Esophagus squamous epithelium (tissue), 4 donors: ENCODE measurements around the gene NHSL2.

Experiments
- CTCF ChIP-seq, 6 experiments: fragments of 450-650 bp in 4 of 6; fragments of 200-600 bp in 2 of 6; sonication (generic) in 2 of 6; IDR thresholded peaks; one replicate each; pipeline ENCODE4 v1.5.1; 2016 to 2019; ENCODE audit warnings: antibody characterized with exemption in 6 of 6, mild to moderate bottlenecking in 4 of 6, moderate library complexity in 4 of 6
- POLR2A ChIP-seq, 4 donors: fragments of 450-650 bp; IDR thresholded peaks; one replicate each; pipeline ENCODE4 v1.6.1; 2017; ENCODE audit warnings: antibody characterized with exemption in 4 of 4, mild to moderate bottlenecking in 4 of 4, moderate library complexity in 3 of 4

- no peak for TF ChIP-seq CTCF (IDR thresholded peaks at IDR 0.05)
- no peak for TF ChIP-seq POLR2A (IDR thresholded peaks at IDR 0.05)
These were observed 90.8 kb downstream of the NHSL2 start for GRCh38 chrX:72001471-72001870.
